T-helper 9 cell (primary cell): ENCODE measurements around the gene RBMS1.

ENCODE experiments used
- DNase-seq: peaks from one replicate; pipeline ENCODE4 v3.0.0-alpha.2; 2020

The RBMS1 gene

DNA sequence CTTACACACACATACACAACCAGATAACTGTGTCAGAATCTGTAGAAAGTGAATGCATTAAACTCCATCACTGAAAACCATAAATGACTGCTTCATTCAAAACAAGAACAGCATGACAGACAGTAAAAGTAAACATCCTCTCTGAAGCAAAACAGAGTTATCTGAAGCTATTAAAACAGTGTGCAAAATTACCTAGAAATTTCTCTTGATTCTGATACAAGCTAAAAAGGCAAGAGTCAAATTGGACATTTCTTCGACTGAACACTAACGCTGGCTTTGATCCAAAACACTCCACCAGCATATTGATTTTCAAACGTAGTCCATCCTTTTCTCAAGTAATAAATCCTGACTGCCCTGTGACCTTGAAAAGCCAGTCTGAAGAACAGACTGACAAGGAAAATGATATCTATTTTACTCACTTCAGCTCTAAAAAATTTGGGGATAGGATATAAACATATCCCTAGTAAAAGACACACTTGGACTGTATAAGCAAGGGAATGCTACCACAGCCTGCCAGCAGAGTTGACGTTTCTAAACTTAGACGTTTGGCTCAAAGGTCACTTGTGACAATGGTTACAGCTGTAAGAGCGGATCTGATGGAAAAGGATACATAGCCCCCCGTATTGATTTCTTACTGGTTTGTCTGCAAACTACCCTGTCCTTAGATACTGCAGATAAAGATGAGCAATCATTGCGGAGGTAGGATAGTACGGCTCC, 164.6 kb downstream of the RBMS1 start:
- DNase-seq: no peak

DNA sequence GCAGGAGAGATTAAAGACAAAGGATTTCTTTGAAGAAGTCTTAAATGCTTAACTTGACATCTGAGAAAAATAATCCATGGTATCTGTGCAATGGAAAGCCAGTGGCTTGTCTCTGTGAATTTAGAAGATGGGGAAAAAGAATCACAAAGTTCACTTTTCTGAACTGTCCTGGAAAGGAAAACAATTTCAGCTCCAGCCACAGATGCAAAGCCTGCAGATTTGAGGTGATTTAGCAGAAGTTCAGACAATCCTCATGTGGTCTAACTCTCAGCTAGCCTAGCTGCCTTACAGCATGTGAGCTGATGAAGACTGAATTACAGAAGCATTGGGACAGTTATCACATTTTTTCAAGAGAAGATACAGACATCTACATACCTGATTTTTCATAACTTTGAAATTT, 166.8 kb downstream of the RBMS1 start:
- DNase-seq: no peak

GRCh38 chr2:160325418-160325817, 168.2 kb downstream of the RBMS1 start:
- no peak for DNase-seq

- DNase-seq: no peak
Observed at GRCh38 chr2:160324917-160325316, 168.7 kb downstream of the RBMS1 start.

GRCh38 chr2:160324161-160324800, 169.3 kb downstream of the RBMS1 start:
- peak; percentile 26 for DNase-seq

DNA sequence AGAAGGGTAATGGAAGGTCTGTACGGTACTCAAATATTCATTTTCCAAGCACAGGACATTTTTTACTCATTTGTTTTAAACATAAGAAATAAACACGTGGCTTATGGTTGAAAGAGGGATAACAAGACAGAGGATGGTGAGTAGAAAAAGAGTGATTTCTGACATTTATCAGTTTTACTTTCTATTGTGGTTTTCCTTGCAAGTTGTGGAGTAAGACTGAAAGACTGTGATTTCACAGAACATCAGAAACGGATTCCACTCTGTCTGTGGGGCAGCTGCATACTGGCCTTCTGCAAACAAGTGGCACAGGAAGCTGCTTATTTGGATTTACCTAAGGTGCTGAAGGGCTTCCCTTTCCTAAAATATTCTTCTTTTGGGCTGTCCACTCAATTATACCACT, 171.3 kb downstream of the RBMS1 start:
- DNase-seq: no peak

DNA sequence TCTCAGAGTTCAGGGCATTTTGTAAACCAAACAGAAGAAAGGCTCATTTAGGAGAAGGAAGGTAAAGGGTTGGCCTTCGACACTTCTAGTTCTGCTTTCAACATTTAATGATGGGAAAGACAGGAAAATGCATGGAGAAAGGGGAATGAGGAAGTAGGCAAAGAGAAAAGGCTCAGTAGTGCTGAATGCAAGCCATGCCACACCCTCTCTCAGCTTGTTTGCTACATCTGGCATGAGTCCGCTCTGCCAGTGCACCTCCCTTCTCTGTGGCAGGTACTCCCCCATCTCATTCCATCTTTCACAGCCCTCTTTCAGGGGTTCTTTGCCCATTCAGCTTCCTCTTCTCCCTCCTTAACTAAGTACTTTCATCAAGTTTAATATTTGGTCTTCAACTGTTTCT, 172.6 kb downstream of the RBMS1 start:
- no peak for DNase-seq

DNA sequence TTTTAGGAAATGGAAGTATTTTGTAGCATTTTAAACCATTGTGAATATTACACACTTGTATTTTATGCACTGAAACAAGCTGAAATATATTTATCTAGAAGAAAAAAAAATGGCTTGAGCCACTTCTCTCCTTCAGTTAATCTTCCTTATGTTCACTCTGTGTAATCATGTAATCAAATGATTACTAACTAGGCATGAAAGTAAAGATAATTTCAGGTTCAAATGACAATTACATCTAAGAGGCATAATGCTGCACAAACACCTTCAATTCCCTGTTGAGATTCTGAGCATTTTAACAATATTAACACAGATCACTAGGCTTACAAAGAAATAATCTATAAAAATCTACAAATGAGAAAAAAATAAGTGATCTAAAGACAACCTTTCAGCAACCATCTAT, 173.9 kb downstream of the RBMS1 start:
- no peak for DNase-seq

- no peak for DNase-seq
Observed at GRCh38 chr2:160318218-160318617, 175.4 kb downstream of the RBMS1 start.

GRCh38 chr2:160317181-160318099, 176.2 kb downstream of the RBMS1 start:
- no peak for DNase-seq

DNA sequence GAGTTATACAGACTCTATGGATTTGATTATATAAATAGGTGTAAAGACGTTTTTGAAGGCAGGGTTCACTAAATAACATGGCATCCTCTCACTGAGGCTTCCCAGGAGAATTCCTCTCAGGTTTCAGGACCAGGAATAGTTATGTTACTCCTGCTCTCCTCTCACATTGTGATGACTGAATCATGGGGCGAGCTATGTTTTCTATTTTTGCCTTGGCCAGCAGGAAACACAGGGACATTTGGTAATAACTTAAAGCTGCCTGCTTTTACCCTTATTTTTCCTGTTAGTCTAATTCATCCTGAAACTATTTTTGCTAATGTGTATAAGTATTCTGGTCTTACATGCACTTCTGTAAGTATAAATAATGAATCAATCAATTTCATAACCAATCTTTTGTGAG, 178.3 kb downstream of the RBMS1 start:
- DNase-seq: no peak

DNA sequence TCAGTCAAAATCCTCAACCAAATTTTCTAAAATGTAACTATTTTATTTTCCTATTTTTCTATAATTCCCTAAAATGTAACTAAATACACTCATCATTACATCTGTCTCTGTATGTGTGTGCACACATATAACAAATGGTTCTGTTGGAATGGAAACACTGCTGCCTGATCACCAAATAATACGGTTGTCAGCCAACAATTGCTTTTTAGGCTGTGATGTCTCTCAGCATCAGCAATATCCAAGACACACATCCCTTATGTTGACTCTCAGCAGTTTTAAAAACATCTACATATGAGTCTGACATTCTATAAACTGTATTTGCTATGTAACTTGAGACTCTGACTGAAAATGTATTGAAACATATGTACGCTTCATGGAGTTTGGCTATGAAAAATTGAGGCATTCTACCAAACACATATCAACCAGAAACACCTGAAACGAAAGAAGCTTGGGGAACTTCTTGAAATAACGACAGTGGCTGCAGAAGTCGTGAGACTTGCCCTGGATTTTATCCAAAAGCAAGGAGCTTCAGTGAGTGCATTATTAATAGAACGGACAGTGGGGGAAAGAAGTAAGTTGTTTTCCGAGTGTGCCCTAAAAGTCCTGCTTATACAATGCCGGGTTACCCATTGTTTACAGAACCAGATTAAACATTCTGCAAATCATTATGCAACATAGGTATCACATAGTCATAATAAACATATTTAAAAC, 183.3 kb downstream of the RBMS1 start:
- DNase-seq: no peak

DNA sequence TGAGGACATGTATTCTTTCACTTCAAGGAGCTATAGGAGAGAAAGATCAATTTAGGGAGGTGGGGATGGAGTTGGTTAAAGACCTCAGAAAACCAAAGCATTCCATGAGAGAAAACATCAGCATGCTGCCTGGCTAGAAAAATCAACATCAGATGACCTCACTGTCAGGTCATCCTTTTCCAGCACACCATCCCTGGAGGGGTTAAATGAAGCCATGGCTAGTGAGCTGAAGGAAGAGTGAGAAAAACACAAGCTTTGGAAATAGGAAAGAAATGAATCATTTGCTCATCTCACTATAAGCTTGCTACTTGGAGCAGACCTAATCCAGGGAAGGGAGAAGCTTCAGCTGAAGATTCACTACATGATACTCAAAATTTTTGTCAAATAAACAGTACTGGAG, 184.0 kb downstream of the RBMS1 start:
- no peak for DNase-seq

GRCh38 chr2:160308915-160309314, 184.7 kb downstream of the RBMS1 start:
- no peak for DNase-seq

DNA sequence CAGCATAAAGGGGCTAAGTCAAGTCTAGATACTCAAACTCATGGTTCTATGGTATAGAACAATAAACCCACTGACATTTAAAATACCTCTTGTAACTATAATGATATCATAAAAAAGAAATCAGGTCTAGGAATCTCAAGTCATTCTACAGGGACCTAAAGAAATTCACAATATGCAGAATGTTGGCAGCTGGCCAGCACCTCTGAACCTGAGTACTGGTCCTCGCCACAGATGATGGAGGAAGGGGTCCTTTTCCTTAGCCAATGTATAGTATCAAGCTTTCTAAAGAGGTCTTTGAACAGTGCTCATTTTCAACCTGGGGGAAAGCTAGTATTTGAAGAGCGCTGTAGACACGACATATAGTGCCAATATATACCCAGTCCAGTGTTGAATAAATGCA, 185.1 kb downstream of the RBMS1 start:
- no peak for DNase-seq

GRCh38 chr2:160306985-160307384, 186.6 kb downstream of the RBMS1 start:
- no peak for DNase-seq

DNA sequence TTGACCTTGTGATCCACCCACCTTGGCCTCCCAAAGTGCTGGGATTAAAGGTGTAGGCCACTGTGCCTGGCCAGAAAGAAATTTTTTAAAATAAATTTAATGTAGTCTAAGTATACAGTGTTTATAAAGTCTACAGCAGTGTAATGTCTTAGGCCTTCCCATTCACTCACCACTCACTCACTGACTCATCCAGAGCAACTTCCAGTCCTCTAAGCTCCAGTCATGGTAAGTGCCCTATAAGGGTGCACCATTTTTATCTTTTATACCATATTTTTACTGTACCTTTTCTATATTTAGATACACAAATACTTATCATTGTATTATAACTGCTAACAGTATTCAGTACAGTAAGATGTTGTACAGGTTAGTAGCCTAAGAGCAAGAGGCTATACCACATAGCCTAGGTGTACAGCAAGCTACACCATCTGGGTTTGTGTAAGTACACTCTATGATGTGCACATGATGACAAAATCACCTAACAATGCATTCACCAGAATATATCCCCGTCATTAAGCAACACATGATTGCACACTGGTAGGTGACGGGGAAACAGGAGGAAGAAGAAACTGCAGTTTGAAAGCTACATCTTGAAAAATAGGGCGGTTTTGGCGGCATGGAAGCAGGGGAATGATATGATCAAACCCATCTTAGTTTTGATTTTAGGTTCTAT, 188.4 kb downstream of the RBMS1 start:
- DNase-seq: no peak

- no peak for DNase-seq
Observed at GRCh38 chr2:160303527-160303926, 190.1 kb downstream of the RBMS1 start.

- DNase-seq: no peak
Observed at GRCh38 chr2:160303076-160303475, 190.5 kb downstream of the RBMS1 start.

GRCh38 chr2:160301420-160301819, 192.2 kb downstream of the RBMS1 start:
- no peak for DNase-seq

GRCh38 chr2:160300203-160300602, 193.4 kb downstream of the RBMS1 start:
- no peak for DNase-seq

GRCh38 chr2:160299540-160299939, 194.1 kb downstream of the RBMS1 start:
- DNase-seq: no peak
